ENCODE measurements around the gene SIL1. TPM values are rescaled to one million over a fixed set of nuclear protein-coding genes. Genes with fewer than 3 reads are reported as not detected.

Gene SIL1
- polyA plus RNA-seq, 2 of the 4 experiments (the other 2 are of a cell fraction): 27.6 to 45.5 TPM

GRCh38 chr5:139214646-139215045 is 16.5 kb upstream of the SIL1 start:
- Histone ChIP-seq H3K9me3 (no peaks in the 10 kb centered on the region; the same call in 2 of the 3 replicates), H3K4me1 (no peaks in the 10 kb centered on the region), H3K4me3 (no peak overlapping the region), H3K4me2 (no peak overlapping the region), H3K27ac (no peak overlapping the region)
- no peak for FAIRE-seq
- TF ChIP-seq GATA3 (IDR thresholded peaks at IDR 0.05; ENCODE audit: borderline replicate concordance): no peak
- TF ChIP-seq EHF (CRISPR knock-in tag; IDR thresholded peaks at IDR 0.05): no peak
- no peak for TF ChIP-seq EP300 (IDR thresholded peaks at IDR 0.05)
- no peak for TF ChIP-seq PBX3 (IDR thresholded peaks at IDR 0.05)
- TF ChIP-seq CBX2 (IDR thresholded peaks at IDR 0.05; ENCODE audit: borderline replicate concordance, low read depth): no peak
- no peak for TF ChIP-seq JUN (IDR thresholded peaks at IDR 0.05)
- no peak for TF ChIP-seq ATOH8 (CRISPR knock-in tag; IDR thresholded peaks at IDR 0.05; ENCODE audit: low read depth)
- ChIA-PET CTCF (interaction anchor here (0.6 to 1.0 kb wide), 4 partner anchors 11 to 47 kb away, joined by 3 read pairs; no protein-coding TSS in a partner anchor), POLR2A (interaction anchor here (1.0 kb wide), 1 partner anchor 16 kb away, joined by 4 read pairs; no protein-coding TSS in a partner anchor)
- DNase-seq (ENCODE audit: low read depth in 1 of 2, low spot score in 1 of 2): no peak
- WGBS (ENCODE audit: missing lambda C conversion rate): 90% methylated on average over 2 of the region's 2 CpGs
- no peak; a peak in 1 of 6 replicates for ATAC-seq

GRCh38 chr5:139212906-139213305 is 14.7 kb upstream of the SIL1 start:
- Histone ChIP-seq H3K27ac (no peak overlapping the region), H3K4me3 (no peak overlapping the region), H3K4me1 (no peaks in the 10 kb centered on the region), H3K9me3 (no peaks in the 10 kb centered on the region; the same call in 2 of the 3 replicates), H3K4me2 (no peak overlapping the region)
- POLR2A ChIA-PET: interaction anchor here (1.6 kb wide), 1 partner anchor 15 kb away, joined by 5 read pairs; the partner anchor contains the start of gene SIL1
- FAIRE-seq (no peak), ATAC-seq (no peak), DNase-seq (ENCODE audit: low read depth in 1 of 2, low spot score in 1 of 2) (no peak)
- CTCF ChIA-PET: no interaction called here
- WGBS (ENCODE audit: missing lambda C conversion rate): 50% methylated on average over 2 of the region's 2 CpGs
- TF ChIP-seq REST (IDR thresholded peaks at IDR 0.05) (no peak), HDAC2 (IDR thresholded peaks at IDR 0.05) (no peak), TFCP2L1 (CRISPR knock-in tag; IDR thresholded peaks at IDR 0.05) (no peak), FOSL2 (IDR thresholded peaks at IDR 0.05) (no peak), FOSL2 (CRISPR knock-in tag; IDR thresholded peaks at IDR 0.05) (no peak), JUN (IDR thresholded peaks at IDR 0.05) (no peak), EP300 (IDR thresholded peaks at IDR 0.05) (no peak), ZC3H11A (IDR thresholded peaks at IDR 0.05) (no peak), PBX3 (IDR thresholded peaks at IDR 0.05) (no peak), ZFP36 (IDR thresholded peaks at IDR 0.05; ENCODE audit: borderline replicate concordance, partially characterized antibody) (no peak), ATOH8 (CRISPR knock-in tag; IDR thresholded peaks at IDR 0.05; ENCODE audit: low read depth) (no peak), USF2 (IDR thresholded peaks at IDR 0.05) (no peak), JUNB (IDR thresholded peaks at IDR 0.05) (no peak), KDM1A (IDR thresholded peaks at IDR 0.05; ENCODE audit: low read depth) (no peak), ELK1 (IDR thresholded peaks at IDR 0.05; ENCODE audit: low read depth, low read length) (no peak), BHLHE40 (IDR thresholded peaks at IDR 0.05; ENCODE audit: low read depth, low read length) (no peak), HOXB13 (CRISPR knock-in tag; IDR thresholded peaks at IDR 0.05; ENCODE audit: low read depth) (no peak), KDM5A (IDR thresholded peaks at IDR 0.05) (no peak), SMC3 (IDR thresholded peaks at IDR 0.05) (no peak), NR3C1 (IDR thresholded peaks at IDR 0.05) (no peak), EHF (CRISPR knock-in tag; IDR thresholded peaks at IDR 0.05) (no peak)

All from A549 (cell line).